GM23338 (cell line): Measurements from ENCODE around the gene PXT1.

Experiments
- CREB1 ChIP-seq: fragments of 250-450 bp; sonication (Bioruptor Pico); IDR thresholded peaks from 2 replicates; pipeline ENCODE4 v1.5.0; 2020; ENCODE audit warnings: low read depth, mild to moderate bottlenecking, moderate library complexity
- CTCF ChIP-seq, 2 experiments: fragments of 200-600 bp in 1 of 2; sonication (generic) in 1 of 2; conservative IDR thresholded peaks; 2 replicates each; pipeline versions ENCODE4 v1.5.1 to v1.6.1; 2016 to 2017; ENCODE audit warnings: antibody characterized with exemption in 2 of 2, low read depth in 2 of 2, mild to moderate bottlenecking in 2 of 2, moderate library complexity in 1 of 2
- ETS1 ChIP-seq: IDR thresholded peaks from 2 replicates; pipeline ENCODE4 v1.6.1; 2016; ENCODE audit warnings: antibody characterized with exemption
- REST ChIP-seq: IDR thresholded peaks from one replicate; pipeline ENCODE4 v1.6.1; 2018; ENCODE audit warnings: antibody characterized with exemption; ENCODE audit not compliant: unreplicated experiment

GRCh38 chr6:36423101-36423824, 19.4 kb downstream of the PXT1 start:
- TF ChIP-seq CTCF (conservative IDR thresholded peaks at IDR 0.05; ENCODE audit: low read depth in 2 of 2) (peak; percentile 43 to 74), CREB1 (CRISPR knock-in tag) (0 out of 2 replicates have a peak, but pooled peaks have one; percentile 35), REST (no peak), ETS1 (no peak)
